DND-41 (cell line): ENCODE results near the gene ABCG2.

Experiments used
- ATAC-seq: fragments of 200-7000 bp; cut with Tn5 transposase; 3 replicates; pipeline ENCODE4 v1.9.1; 2021; ENCODE audit warnings: low read depth; ENCODE audit not compliant: insufficient read depth
- DNase-seq: peaks from one replicate; pipeline ENCODE4 v3.0.0-alpha.2; 2020
- H2AFZ ChIP-seq: 2 replicates; pipeline ENCODE4 v1.6.0; 2012; ENCODE audit warnings: low read depth, low read length
- H3K27ac ChIP-seq: 2 replicates; pipeline ENCODE4 v1.5.1; 2012; ENCODE audit warnings: low read length, inconsistent platforms
- H3K27me3 ChIP-seq: fragments of 200-600 bp; sonication (generic); 2 replicates; pipeline ENCODE4 v1.6.0; 2012; ENCODE audit warnings: low read length, mild to moderate bottlenecking, inconsistent platforms; ENCODE audit not compliant: insufficient read depth, poor library complexity
- H3K36me3 ChIP-seq: 2 replicates; pipeline ENCODE4 v1.5.1; 2012; ENCODE audit warnings: low read length, inconsistent platforms; ENCODE audit not compliant: insufficient read depth
- H3K4me1 ChIP-seq: 2 replicates; pipeline ENCODE4 v1.5.1; 2012; ENCODE audit warnings: mild to moderate bottlenecking, low read length; ENCODE audit not compliant: insufficient read depth
- H3K4me2 ChIP-seq: 2 replicates; pipeline ENCODE4 v1.6.0; 2012; ENCODE audit warnings: mild to moderate bottlenecking, moderate library complexity, low read length, inconsistent platforms; ENCODE audit not compliant: insufficient read depth
- H3K4me3 ChIP-seq, 2 experiments: fragments of 200-600 bp in 1 of 2; shearing (Covaris generic) in 1 of 2; 2 replicates each; pipeline ENCODE4 v1.5.1; 2012 to 2016; ENCODE audit warnings: inconsistent platforms in 2 of 2, low read length in 2 of 2, mild to moderate bottlenecking in 2 of 2, low read depth in 1 of 2, moderate library complexity in 1 of 2
- H3K79me2 ChIP-seq: 2 replicates; pipeline ENCODE4 v1.6.0; 2012; ENCODE audit warnings: low read length, inconsistent platforms; ENCODE audit not compliant: insufficient read depth
- H3K9ac ChIP-seq: 2 replicates; pipeline ENCODE4 v1.6.0; 2012; ENCODE audit warnings: low read depth, mild to moderate bottlenecking, inconsistent platforms, low read length, moderate library complexity
- H3K9me3 ChIP-seq: 2 replicates; pipeline ENCODE4 v1.5.1; 2012; ENCODE audit warnings: low read length, moderate library complexity, mild to moderate bottlenecking, inconsistent platforms; ENCODE audit not compliant: insufficient read depth, severe bottlenecking
- H4K20me1 ChIP-seq: 2 replicates; pipeline ENCODE4 v1.6.0; 2012; ENCODE audit warnings: low read length; ENCODE audit not compliant: insufficient read depth
- CTCF ChIP-seq: IDR thresholded peaks from 2 replicates; pipeline ENCODE4 v1.5.1; 2012; ENCODE audit warnings: borderline replicate concordance, low read length, moderate library complexity, mild to moderate bottlenecking; ENCODE audit not compliant: poor library complexity, severe bottlenecking; ENCODE audit errors: extremely low read depth
- EZH2 ChIP-seq: IDR thresholded peaks from 3 replicates; pipeline ENCODE4 v1.6.1; 2012; ENCODE audit warnings: borderline replicate concordance, low read depth, mild to moderate bottlenecking, moderate library complexity, low read length, inconsistent platforms; ENCODE audit not compliant: severe bottlenecking

Gene ABCG2

GRCh38 chr4:88144048-88144447 is 14.4 kb downstream of the ABCG2 start:
- Histone ChIP-seq H3K4me2 (no peak overlapping the region), H3K9me3 (no peaks in the 10 kb centered on the region), H3K9ac (no peak overlapping the region), H3K27ac (no peak overlapping the region), H3K36me3 (no peaks in the 10 kb centered on the region), H4K20me1 (no peaks in the 10 kb centered on the region), H2AFZ (no peak overlapping the region), H3K27me3 (peaks cover 4% of the 10 kb centered on the region), H3K4me3 (no peak overlapping the region), H3K4me1 (no peaks in the 10 kb centered on the region), H3K79me2 (no peaks in the 10 kb centered on the region)
- DNase-seq (no peak), ATAC-seq (no peak)
- TF ChIP-seq EZH2 = no peak
- TF ChIP-seq CTCF = no peak

- no peak for ATAC-seq
- H2AFZ ChIP-seq = no peak overlapping the region
- DNase-seq = no peak
- no peaks in the 10 kb centered on the region for H3K4me1 ChIP-seq
- no peak overlapping the region for H3K4me2 ChIP-seq
- no peaks in the 10 kb centered on the region for H3K79me2 ChIP-seq
- no peak overlapping the region for H3K9ac ChIP-seq
- H4K20me1 ChIP-seq = no peaks in the 10 kb centered on the region
- no peaks in the 10 kb centered on the region for H3K9me3 ChIP-seq
- H3K36me3 ChIP-seq = no peaks in the 10 kb centered on the region
- no peak overlapping the region for H3K4me3 ChIP-seq
- H3K27me3 ChIP-seq = peaks cover 4% of the 10 kb centered on the region
- H3K27ac ChIP-seq = no peak overlapping the region
- TF ChIP-seq CTCF (no peak), EZH2 (no peak)
Measured at GRCh38 chr4:88143504-88143903, 14.9 kb downstream of the ABCG2 start.

- Histone ChIP-seq H4K20me1 (no peaks in the 10 kb centered on the region), H3K79me2 (no peaks in the 10 kb centered on the region), H3K4me3 (no peak overlapping the region), H3K36me3 (no peaks in the 10 kb centered on the region), H3K9me3 (no peaks in the 10 kb centered on the region), H3K4me1 (no peaks in the 10 kb centered on the region), H3K4me2 (no peak overlapping the region), H2AFZ (no peak overlapping the region), H3K9ac (no peak overlapping the region), H3K27ac (no peak overlapping the region), H3K27me3 (peaks cover 7% of the 10 kb centered on the region)
- ATAC-seq = no peak
- no peak for DNase-seq
- TF ChIP-seq EZH2 (no peak), CTCF (no peak)
Measured at GRCh38 chr4:88138561-88138960, 19.9 kb downstream of the ABCG2 start.

- H4K20me1 ChIP-seq = no peaks in the 10 kb centered on the region
- ATAC-seq = no peak
- no peak overlapping the region for H2AFZ ChIP-seq
- H3K4me1 ChIP-seq = no peaks in the 10 kb centered on the region
- H3K27ac ChIP-seq = no peak overlapping the region
- no peaks in the 10 kb centered on the region for H3K79me2 ChIP-seq
- H3K36me3 ChIP-seq = no peaks in the 10 kb centered on the region
- H3K27me3 ChIP-seq = peaks cover 7% of the 10 kb centered on the region
- no peak for DNase-seq
- TF ChIP-seq CTCF = no peak
- TF ChIP-seq EZH2 = no peak
- H3K9me3 ChIP-seq = no peaks in the 10 kb centered on the region
- no peak overlapping the region for H3K9ac ChIP-seq
- H3K4me3 ChIP-seq = no peak overlapping the region
- no peak overlapping the region for H3K4me2 ChIP-seq
Measured at GRCh38 chr4:88137112-88137511, 21.3 kb downstream of the ABCG2 start.
